GM12875 (cell line): ENCODE measurements around the gene DAP3.
"Not testable (repeated sequence)": the region's sequence is repeated elsewhere in the genome, so short reads cannot be mapped to it uniquely, and the experiment has no call there.

Experiments used
- H3K4me3 ChIP-seq: one replicate; pipeline ENCODE4 v1.5.1; 2011; ENCODE audit warnings: low read depth, low read length, control low read depth
- TF ChIP-seq, protein P1 (sequence below): IDR thresholded peaks from 2 replicates; pipeline ENCODE4 v1.5.1; 2011; ENCODE audit warnings: low read depth, mild to moderate bottlenecking, control low read depth, inconsistent platforms, low read length, moderate library complexity, borderline replicate concordance; ENCODE audit not compliant: insufficient read depth

The DAP3 gene

DNA sequence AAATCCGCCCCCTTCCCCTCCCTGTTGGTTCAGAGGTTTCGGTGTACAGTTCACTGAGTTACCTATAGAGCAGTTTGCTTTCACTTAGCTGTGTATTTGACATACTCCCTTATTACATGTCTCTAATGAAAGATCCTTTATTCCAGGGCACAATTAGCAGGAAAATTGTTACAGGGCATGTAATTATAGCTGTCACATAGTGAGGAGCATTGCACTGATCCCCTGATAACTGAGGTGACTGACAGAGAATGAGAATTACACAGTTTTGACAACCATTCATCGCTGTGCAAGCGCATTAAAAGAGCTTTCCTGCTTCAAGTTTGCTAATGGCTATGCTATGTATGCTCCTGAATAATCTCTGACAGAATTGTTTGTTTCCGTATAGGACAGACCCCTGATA, 26.9 kb downstream of the DAP3 start:
- no peak overlapping the region for H3K4me3 ChIP-seq
- TF ChIP-seq, protein P1, sequence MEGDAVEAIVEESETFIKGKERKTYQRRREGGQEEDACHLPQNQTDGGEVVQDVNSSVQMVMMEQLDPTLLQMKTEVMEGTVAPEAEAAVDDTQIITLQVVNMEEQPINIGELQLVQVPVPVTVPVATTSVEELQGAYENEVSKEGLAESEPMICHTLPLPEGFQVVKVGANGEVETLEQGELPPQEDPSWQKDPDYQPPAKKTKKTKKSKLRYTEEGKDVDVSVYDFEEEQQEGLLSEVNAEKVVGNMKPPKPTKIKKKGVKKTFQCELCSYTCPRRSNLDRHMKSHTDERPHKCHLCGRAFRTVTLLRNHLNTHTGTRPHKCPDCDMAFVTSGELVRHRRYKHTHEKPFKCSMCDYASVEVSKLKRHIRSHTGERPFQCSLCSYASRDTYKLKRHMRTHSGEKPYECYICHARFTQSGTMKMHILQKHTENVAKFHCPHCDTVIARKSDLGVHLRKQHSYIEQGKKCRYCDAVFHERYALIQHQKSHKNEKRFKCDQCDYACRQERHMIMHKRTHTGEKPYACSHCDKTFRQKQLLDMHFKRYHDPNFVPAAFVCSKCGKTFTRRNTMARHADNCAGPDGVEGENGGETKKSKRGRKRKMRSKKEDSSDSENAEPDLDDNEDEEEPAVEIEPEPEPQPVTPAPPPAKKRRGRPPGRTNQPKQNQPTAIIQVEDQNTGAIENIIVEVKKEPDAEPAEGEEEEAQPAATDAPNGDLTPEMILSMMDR: no peak

DNA sequence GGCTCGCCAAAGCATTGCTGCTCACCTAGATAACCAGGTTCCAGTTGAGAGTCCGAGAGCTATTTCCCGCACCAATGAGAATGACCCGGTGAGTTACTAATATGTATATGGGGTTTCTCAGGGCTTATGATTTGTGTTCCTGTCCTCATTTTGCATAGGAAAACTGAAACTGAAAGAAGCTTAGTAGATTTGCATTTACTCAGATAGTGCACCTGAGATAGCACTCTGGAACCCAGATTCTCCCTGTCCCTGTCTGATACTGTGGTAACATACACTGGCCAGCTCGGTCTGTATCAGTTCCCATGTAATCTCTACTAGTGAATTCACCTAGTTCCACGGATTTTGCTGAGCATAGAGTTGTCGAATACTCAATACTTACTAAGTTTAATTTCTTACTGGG, 28.1 kb downstream of the DAP3 start:
- H3K4me3 ChIP-seq: no peak overlapping the region
- TF ChIP-seq, protein P1: no peak

DNA sequence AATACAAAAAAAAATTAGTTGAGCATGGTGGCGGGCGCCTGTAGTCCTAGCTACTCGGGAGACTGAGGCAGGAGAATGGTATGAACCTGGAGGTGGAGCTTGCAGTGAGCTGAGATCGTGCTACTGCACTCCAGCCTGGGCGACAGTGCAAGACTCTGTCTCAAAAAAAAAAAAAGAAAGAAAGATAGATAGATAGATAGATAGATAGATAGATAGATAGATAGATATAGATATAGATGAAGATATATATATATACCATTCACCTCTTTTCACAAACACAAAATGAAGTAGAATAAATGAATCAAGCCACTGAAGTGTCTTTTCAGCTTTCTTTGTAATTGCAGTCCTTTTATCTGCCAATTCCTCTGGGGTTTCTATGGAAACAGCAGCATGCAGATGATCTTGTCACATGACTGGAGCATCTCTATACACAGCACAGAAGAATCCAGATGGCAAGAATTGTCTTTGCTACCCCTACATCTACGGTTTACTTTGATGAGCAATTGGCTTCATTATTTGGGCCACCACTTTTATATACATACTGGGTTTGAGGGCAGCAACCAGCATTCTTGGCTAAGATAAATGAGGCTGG, 29.7 kb downstream of the DAP3 start:
- H3K4me3 ChIP-seq: not testable (repeated sequence)

DNA sequence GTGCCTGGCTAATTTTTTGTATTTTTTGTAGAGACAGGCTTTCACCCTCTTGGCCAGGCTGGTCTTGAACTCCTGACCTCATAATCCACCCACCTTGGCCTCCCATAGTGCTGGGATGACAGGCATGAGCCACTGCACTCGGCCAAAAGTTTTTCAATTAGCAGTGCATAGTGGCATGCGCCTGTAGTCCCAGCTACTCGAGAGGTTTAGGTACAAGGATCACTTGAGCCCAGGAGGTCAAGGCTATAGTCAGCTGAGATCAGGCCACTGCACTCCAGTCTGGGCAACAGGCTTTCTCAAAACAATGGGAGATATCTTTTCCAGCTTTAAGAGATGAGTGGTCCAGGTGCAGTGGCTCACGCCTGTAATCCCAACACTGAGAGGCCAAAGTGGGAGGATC, 30.8 kb downstream of the DAP3 start:
- TF ChIP-seq, protein P1: no peak

DNA sequence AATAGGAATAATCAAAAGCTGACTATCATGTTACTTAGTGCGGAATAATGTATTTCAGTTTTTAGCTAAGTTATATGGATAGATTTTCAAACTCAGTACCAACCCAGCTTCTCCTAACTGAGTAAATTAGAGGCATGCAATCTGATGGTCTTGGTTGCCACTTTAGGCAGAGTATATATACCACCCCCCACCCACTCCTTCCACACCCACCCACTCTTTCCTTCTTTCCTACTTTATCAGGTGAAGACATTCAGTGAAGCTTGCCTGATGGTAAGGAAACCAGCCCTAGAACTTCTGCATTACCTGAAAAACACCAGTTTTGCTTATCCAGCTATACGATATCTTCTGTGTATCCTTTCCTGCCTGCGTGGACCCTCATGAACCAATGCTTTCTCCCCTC, 36.3 kb downstream of the DAP3 start:
- TF ChIP-seq, protein P1: no peak
- no peak overlapping the region for H3K4me3 ChIP-seq

More for the DNA sequence above, 30.8 kb downstream of the DAP3 start:
- H3K4me3 ChIP-seq: no peak overlapping the region

DNA sequence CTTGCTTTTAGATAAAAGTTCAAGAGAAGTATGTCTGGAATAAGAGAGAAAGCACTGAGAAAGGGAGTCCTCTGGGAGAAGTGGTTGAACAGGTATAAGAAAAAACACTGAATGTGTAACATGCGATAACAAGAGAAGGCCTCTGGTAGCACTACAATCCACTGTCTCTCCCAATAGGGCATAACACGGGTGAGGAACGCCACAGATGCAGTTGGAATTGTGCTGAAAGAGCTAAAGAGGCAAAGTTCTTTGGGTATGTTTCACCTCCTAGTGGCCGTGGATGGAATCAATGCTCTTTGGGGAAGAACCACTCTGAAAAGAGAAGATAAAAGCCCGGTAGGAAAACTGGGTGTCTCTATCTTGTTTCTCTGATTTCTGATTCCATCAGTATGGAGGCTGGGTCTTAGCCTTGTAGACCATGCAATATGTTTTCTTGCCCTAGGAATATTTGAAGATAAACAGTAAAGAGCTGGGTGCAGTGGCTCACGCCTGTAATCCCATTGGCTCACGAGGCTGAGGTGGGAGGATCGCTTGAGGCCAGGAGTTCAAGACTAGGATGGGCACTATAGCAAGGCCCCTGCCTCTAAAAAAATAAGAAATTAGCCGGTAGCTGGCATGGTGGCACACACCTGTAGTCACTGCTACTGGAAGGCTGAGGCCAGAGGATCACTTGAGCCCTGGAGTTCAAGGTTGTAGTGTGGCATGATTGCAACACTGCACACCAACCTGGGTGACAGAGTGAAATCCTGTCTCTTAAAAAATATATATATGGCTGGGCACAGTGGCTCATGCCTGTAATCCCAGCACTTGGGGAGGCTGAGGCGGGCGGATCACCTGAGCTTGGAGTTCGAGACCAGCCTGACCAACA, 40.4 kb downstream of the DAP3 start:
- no peak overlapping the region for H3K4me3 ChIP-seq
- TF ChIP-seq, protein P1: peak; percentile 73

DNA sequence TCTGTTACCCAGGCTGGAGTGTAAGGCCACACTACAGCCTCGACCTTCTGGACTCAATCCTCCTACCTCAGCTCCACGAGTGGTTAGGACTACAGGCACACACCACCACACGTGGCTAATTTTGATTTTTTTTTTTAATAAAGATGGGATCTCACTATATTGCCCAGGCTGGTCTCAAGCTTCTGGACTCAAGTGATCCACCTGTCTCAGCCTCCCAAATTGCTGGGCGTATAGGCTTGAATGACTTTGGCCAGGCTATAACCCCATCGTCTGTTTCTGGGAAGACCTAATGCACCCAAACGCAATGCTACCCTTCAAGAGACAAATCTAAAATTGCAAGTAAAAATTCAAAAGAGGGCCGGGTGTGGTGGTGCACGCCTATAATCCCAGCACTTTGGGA, 52.1 kb downstream of the DAP3 start:
- TF ChIP-seq, protein P1: no peak
- no peak overlapping the region for H3K4me3 ChIP-seq

DNA sequence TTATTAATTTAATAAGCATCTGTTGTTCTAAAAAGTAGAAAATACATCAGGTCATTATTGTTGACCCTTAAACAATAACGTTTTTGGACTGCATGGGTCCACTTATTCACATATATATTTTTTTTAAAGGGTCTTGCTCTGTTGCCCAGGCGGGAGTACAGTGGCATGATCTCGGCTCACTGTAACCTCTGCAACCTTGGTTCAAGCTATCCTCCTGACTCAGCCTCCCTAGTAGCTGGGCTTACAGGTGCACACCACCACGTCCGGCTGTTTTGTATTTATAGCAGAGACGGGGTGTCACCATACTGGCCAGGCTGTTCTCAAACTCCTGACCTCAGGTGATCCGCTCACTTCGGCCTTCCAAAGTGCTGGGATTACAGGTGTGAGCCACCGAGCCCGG, 53.0 kb downstream of the DAP3 start:
- TF ChIP-seq, protein P1: no peak
- no peak overlapping the region for H3K4me3 ChIP-seq
